Measurements from ENCODE around the gene SLAMF1.
"Not testable (repeated sequence)": the region's sequence is repeated elsewhere in the genome, so short reads cannot be mapped to it uniquely, and the experiment has no call there.

Gene SLAMF1

DNA sequence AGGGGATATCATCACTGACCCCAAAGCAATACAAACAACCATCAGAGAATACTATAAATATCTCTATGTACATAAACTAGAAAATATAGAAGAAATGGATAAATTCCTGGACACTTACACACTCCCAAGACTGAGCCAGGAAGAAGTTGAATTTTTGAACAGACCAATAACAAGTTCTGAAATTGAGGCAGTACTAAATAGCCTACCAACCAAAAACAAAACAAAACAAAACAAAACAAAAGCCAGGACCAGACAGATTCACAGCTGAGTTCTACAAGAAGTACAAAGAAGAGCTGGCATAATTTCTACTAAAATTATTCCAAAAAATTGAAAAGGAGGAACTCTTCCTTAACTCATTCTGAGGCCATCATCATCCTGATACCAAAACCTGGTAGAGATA, 86.0 kb downstream of the SLAMF1 start:
- DNase-seq (ENCODE audit: low read depth): no peak

- DNase-seq (ENCODE audit: low read depth): no peak
These were observed 86.7 kb downstream of the SLAMF1 start for GRCh38 chr1:160560045-160560705.

DNA sequence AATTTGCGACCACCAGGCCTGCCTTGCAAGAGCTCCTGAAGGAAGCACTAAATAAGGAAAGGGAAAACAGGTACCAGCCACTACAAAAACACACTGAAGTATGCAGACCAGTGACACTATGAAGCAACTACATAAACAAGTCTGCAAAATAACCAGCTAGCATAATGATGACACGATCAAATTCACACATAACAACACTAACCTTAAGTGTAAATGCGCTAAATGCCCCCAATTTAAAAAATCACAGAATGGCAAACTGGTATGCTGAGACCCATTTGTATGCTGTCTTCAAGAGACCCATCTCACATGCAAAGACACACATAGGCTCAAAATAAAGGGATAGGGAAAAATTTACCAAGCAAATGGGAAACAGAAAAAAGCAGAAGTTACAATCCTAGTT, 87.4 kb downstream of the SLAMF1 start:
- DNase-seq (ENCODE audit: low read depth): not testable (repeated sequence)

DNA sequence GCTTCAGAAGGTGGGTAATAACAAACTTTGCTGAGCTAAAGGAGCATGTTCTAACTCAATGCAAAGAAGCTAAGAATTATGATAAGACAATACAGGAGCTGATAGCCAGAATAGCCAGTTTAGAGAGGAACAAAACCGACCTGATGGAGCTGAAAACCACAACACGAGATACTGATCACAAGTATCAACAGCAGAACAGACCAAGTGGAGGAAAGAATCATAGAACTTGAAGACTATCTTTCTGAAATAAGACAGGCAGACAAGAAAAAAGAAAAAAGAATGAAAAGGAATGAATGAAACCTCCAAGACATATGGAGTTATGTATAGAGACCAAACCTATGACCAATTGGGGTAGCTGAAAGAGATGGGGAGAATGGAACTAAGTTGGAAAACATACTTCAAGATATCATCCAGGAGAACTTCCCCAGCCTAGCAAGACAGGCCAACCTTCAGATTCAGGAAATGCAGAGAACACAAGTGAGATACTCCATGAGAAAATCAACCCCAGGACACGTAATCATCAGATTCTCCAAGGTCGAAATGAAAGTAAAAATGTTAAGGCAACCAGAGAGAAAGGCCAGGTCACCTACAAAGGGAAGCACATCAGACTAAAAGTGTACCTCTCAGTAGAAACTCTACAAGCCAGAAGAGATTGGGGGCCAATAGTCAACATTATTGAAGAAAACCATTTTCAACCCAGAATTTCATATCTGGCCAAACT, 88.0 kb downstream of the SLAMF1 start:
- no peak for DNase-seq (ENCODE audit: low read depth)
